Right ventricle myocardium inferior (tissue), 1 donor: ENCODE data around the gene UBAP2. TPM values are rescaled to one million over a fixed set of nuclear protein-coding genes. Genes with fewer than 3 reads are reported as not detected.

Experiments used
- ATAC-seq: fragments of 200-7000 bp; cut with Tn5 transposase; one replicate; pipeline ENCODE4 v1.9.1; 2020; ENCODE audit warnings: mild to moderate bottlenecking, moderate library complexity
- DNase-seq: peaks from one replicate; pipeline ENCODE4 v3.0.0; 2021; ENCODE audit errors: missing footprints
- intact Hi-C: fragments of 100-400 bp; cut with DNase I; formaldehyde crosslinking; loops from one replicate; pipeline ENCODE4 v1.11.0; 2022
- total RNA-seq: library from RNA; stranded (reverse); fragmentation: NEBNext Ultra II Directional; extraction: Animal tissue kit (Norgen Biotek cat#: 25700); gene quantifications from one replicate; pipeline ENCODE4 v1.2.1, GENCODE V29; 2021
- donor health status: DM: no; HTN: yes; CAD: no; lungs with severe emphysema.

UBAP2 gene
- total RNA-seq, 1 donor from 2014 or later: 28.9 TPM

DNA sequence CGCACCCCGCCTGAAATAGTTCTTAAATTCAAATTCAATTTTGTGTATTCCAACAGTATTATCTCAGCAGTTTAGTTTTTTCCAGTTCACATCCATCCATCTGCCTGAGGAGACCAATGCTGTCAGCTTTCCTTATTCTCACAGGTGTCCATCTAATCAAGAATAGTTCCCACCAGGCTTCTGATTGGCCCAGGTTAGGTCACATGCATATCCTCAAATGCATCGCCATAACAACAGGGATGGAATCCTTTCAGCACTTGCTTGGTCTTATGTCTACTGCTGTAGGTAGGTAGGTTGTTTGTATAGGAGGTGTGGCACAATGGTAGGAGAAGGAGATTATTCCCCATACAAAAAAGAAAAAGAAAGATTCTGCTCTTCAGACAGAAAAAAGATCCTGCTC, 140.6 kb downstream of the UBAP2 start:
- DNase-seq (no peak), ATAC-seq (no peak)
- intact Hi-C loops: no loop called here

DNA sequence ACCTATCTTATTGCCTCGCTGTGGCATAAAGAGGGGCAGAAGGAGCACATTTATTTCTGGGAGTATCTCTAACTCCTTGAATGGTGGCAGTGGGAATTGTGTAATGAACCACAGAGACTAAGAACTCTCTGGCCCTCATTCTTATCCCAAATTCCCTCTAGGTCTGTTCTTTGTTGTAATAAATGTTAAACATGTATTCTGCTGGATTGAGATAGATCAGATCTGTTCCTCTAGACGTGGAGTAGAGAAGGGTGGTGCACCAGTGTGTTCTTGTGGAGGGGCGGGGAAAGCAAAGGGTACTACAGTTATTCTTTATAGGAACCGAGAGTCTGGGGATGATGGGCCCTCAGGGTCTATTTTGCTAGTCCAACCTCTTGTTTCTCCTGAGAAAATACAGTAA, 141.3 kb downstream of the UBAP2 start:
- ATAC-seq: no peak
- DNase-seq: no peak
- intact Hi-C loops: no loop called here

DNA sequence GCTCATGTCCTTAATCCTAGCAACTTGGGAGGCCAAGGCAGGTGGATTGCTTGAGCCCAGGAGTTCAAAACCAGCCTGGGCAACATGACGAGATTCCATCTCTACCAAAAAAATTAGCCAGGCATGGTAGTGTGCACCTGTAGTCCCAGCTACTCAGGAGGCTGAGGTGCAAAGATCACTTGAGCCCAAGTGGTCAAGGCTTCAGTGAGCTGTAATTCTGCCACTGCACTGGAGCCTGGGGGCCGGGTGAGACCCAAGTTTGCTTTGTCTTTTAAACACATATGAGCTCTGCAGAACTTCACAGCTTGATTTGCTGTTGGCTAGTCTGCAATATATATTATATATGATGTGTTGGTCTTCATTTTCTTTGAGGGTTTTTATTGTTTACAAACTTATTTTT, 141.9 kb downstream of the UBAP2 start:
- ATAC-seq: no peak
- intact Hi-C loops: no loop called here
- DNase-seq: no peak

DNA sequence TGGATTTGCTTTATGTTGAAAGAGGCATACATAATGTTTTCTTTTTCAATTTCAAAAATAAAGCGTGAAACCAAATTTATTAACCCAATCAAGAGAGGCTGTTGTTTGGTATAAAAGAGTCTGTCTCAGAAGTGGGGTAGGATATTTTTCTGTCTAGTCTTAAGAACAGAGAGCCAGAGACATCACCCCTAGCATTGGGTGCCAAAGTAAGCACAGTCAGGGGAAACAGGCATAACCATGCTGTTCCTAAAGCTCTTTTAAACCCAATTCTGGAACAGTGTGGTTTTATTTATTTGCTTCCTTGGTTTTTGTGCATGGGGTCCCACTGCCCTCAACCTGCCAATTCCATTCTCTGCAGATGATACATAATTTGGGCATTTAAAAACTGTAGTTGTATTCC, 143.6 kb downstream of the UBAP2 start:
- intact Hi-C loops: no loop called here
- no peak for ATAC-seq
- no peak for DNase-seq

DNA sequence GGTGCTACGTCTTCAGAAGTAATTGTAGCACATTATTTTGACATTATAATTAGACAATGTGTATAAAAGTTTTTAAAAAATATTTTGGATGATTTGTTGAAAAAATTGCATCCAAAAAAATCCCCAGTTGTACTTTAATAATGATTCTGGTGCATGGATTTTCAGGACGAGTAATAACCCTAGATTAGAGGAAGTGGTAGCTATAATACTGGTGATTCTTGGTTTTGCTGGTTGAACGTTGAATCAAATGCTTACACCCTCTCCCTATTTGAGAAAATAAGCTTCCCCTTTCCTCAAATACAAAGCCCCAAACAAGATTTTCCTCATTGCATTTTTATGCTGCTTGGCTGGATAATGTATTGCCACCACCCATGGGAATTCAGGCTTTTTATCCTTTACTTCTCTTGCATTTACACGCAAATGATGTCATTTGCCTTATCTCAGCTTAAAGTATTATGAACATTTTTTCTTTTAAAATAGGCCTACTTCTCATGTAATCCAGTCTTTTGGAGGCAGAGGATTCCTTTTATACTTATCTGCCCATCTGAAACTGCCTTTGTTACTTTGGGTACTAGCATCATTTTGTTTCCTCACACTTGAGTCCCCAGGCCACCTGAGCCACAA, 145.4 kb downstream of the UBAP2 start:
- DNase-seq (no peak), ATAC-seq (no peak)
- intact Hi-C loops: no loop called here

DNA sequence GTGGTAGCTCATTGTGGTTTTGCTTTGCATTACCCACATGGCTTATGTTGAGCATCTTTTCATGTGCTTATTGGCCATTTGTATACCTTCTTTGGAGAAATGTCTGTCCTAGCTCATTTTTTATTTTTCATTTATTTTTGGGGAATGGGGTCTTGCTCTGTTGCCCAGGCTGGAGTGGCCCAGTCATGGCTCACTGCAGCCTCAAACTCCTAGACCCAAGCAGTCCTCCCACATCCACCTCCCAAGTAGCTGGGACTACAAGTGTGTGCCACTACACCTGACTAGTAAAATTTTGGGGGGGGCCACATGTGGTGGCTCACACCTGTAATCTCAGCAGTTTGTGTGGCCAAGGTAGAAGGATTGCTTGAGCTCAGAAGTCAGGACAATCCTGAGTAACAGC, 154.4 kb downstream of the UBAP2 start:
- DNase-seq (no peak), ATAC-seq (no peak)
- intact Hi-C loops: no loop called here

DNA sequence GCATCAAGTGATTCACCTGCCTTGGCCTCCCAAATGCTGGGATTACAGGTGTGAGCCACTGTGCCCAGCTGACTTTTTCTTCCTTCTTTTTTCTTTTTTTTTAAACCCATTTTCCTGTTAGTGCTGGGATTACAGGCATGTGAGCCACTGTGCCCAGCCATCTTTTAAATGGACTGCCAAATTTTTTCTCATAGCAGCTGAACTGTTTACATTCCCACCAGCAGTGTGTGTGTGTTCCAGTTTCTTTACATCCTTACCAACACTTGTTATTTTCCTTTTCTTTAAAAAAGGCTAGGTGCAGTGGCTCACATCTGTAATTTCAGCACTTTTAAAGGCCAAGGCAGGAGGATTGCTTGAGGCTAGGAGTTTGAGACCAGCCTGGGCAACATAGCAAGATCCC, 154.8 kb downstream of the UBAP2 start:
- no peak for ATAC-seq
- DNase-seq: no peak
- intact Hi-C loops: no loop called here

DNA sequence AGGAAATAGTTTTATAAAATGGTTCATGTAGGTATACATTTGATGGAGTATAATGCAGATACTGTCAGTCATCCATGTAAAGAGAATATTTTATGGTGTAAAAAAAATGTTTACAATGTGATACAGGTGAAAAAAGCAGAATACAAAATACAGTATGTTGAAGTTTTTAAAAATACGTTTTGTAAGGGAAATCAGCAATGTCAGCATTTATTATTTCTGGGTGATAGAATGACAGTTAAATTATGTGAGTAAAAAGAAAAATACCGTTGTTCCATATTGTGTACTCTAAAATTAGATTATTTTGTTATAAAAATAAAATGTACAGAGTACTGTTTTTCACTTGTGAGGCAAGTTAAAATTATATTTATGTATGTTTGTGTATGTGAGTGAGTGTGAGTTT, 162.7 kb downstream of the UBAP2 start:
- DNase-seq: no peak
- no peak for ATAC-seq
- intact Hi-C loops: no loop called here

DNA sequence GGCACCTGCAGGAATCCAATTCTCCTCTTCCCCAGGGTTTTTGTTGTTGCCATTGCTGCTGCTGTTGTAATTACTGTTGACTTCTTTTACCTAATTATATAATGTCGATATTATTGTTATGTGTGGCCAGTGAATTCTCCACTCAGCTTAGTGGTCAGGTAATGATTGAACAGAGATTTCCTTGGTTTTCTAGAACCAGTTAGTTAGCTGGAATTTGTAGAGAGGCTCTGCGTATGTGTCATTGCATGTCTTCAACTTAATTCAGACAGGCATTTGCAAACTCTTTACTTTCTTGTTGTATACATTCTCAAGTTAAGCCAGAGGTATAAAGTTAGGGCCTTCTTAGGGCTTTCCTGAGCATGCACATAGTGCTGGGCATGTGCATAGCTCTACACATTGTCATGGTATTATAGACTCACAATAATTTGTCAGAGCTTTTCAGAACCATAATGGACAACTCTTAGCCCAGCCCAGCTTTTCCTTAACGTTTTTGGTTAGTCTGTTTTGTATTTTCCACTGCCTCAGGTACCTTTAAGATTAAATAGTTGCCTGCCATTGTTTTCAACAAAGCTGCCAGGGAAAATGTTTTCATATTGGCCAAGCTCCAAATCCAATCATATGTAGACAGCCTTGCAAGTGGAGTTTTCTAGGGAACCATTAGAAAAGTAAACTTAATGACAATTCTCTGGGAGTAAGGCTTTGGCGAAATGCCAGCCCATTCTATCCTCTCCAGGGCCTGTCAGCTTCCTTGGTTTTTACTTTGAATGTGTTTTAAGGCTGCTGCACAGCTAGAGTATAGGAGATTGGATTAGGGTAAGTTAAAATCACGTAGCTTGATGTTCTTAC, 163.6 kb downstream of the UBAP2 start:
- no peak for DNase-seq
- intact Hi-C loops: no loop called here
- no peak for ATAC-seq

DNA sequence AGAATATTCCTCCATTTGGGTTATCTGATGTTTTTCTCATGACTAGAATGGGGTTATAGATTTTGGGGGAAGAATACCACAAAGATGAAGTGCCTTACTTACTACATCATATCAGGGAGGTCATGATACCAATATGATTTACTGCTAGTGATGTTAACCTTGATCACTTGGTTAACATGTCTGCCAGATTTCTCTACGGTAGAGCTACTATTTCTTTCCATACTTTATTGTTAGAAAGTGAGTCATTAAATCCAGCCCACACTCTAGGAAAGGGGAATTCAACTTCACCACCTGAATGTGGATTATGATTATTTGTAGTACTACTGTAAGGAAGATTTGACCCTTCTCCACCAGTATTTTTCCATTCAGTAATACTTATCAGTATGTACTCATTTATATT, 167.1 kb downstream of the UBAP2 start:
- ATAC-seq: no peak

DNA sequence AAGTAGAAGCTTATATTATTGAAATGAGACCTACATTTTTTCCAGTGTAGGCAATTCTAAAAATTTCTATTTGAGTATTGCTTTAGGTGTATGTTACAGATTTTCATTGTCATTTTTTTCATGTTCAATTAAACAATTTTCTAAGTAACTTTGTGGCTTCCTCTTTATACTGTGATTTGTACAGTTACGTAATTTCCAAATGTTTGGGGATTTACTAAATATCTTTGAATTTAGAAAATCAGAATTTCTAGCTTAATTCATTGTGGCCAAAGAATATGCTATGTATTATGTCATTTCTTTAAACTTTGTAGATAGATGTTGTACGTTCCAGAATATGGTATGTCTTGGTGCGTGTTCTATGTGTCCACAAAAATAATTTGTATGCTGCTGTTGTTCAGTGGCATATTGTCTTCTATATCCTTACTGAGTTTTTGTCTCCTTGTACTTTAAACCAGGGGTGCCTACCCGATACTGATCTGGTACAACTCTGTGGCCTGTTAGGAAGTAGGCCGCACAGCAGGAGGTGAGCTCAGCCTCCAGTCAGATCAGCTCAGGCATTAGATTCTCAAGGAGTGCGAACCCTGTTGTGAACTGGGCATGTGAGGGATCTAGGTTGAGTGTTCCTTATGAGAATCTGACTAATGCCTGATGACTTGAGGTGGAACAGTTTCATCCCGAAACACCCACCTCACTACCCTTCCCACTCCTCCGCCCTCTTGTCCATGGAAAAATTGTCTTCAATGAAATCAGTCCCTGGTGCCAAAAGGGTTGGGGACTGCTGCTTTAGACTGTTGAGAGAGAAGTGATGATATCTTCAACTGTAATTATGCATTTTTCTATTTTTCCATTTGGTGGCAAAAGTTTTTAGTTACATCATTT, 168.2 kb downstream of the UBAP2 start:
- DNase-seq: no peak
- no peak for ATAC-seq
- intact Hi-C loops: no loop called here

More for the DNA sequence above, 167.1 kb downstream of the UBAP2 start:
- intact Hi-C loops: no loop called here
- DNase-seq: no peak

DNA sequence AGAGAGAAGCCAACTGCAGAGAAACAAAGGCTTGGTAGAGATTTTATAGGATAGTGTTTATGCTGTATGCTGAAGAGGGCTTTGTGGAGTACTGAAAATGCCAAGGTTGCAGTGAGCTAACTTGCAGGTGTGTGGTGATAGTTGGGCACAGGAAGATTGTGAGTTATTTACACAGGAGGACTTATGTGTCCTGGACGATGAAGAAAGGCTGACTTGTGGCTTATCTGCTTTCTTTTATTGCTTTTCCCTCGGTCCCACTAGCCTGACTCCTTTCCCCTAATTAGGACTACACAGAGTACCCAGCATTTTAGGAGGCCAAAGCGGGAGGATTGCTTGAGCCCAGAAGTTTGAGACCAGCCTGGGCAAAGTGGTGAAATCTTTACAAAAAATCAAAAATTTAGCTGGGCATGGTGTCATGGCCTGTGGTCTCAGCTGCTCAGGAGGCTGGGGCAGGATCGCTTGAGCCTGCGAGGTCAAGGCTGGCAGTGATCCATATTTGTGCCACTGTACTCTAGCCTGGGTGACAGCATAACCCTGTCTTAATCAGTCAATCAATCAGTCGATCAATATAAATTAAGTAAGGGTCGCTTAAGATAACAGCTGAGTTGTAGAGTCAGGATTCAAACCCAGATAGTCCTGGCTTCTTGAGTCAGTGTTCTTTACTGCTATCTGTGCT, 169.9 kb downstream of the UBAP2 start:
- DNase-seq: no peak
- no peak for ATAC-seq

DNA sequence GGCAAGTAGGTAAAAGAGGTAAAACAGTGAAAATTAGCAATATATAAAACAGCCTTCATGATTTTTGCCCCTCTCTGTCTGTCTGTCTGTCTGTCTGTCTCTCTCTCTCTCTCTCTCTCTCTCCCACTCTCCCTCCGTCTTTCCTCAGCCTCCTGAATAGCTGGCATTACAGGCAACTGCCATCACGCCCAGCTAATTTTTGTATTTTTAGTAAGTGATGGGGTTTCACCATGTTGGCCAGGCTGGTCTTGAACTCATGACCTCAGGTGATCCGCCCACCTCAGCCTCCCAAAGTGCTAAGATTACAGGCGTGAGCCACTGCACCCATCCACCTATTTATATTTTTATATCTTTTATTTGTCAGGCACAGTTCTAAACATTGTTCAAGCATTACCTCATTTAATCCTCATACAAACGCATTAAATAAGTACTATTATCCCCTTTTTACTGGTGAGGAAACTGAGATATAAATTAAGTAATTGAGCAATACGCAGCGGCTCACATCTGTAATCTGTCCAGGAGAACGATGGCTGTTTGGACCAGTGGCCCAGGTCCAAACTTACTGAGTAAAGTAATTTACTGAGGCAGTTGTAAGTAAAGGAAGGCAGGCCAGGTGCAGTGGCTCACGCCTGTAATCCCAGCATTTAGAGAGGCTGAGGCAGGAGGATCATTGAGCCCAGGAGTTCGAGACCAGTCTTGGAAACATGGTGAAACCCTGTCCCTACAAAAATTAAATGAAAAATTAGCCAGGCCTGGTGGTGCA, 170.8 kb downstream of the UBAP2 start:
- intact Hi-C loops: no loop called here
- ATAC-seq (no peak), DNase-seq (no peak)

More for the DNA sequence above, 169.9 kb downstream of the UBAP2 start:
- intact Hi-C loops: no loop called here

Other genes with a start within 250 kb of the UBAP2 start
- gene UBE2R2, start 231.7 kb downstream of the UBAP2 start, total RNA-seq: 44.0 TPM
- gene DCAF12, start 77.8 kb upstream of the UBAP2 start, total RNA-seq: 17.6 TPM
- 48.9 TPM for gene UBAP1, start 130.2 kb upstream of the UBAP2 start, total RNA-seq